HPDE6-E6E7 (cell line): Measurements from ENCODE around the gene GID4.
"Not testable (repeated sequence)": the region's sequence is repeated elsewhere in the genome, so short reads cannot be mapped to it uniquely, and the experiment has no call there.

Experiments
- DNase-seq: peaks from one replicate; pipeline ENCODE4 v3.0.0; 2011; ENCODE audit warnings: missing footprints; ENCODE audit errors: extremely low spot score

The GID4 gene

DNA sequence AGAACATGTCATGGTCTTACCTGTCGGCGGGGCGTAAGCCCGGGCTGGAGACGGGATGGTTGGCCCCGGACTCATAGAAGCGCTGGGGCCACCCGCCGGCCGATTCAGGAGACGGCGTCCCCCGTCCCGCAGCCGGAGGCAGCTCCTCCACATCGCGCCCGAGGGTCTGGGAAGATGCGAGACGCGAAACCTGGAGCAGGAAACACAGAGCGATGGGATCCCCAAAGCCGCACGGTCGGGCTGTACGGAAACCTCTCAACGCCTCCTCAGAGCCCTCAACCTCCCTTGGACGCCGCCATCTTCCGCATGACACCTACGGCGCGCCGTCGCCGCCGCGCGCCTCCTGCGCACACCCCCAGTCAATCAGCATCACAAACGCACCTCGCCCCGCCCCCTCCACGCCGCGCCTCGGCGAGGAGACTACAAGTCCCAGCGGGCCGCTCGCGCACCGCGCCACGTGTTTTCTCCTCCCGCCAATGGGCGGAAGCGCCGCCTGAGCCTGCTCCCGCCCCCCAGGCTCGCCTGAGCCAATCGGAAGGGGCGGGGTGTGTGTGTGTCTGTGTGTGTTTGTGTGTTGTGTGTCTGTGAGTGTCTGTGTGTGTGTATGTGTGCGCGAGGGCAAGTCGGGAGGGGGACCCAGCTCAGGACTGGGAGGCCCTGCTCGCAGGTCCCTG lies at the start of gene GID4, which contains the start of gene ATPAF2:
Gene GID4 (plus strand): TSS at position 548 of the 674 bp plus-strand sequence. CDS start 57 bp downstream, at position 605.
Gene ATPAF2 (minus strand): TSS at position 308 of the 674 bp plus-strand sequence. CDS start 155 bp downstream, at position 153.
- peak; percentile 92 for DNase-seq

DNA sequence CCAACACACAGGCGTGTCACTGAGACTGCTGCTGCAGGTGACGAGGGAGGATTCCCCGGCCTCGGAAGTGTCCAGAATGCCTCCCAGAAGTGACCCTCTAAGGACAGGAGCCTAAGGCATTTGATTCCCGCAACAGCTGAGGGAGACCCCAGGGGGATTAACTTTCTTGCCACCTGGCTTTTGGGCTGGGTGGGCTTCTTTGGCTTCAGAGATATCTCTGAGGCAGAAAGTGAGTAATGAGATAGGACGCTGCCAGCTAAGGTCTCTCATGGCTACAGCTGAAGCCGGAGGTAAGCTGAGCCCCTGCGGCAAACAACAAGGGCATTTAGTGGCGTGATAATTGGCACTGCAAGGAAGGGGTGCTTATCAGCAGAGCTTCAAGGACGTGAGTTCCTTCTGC lies 49.6 kb upstream of the GID4 start:
- no peak for DNase-seq

DNA sequence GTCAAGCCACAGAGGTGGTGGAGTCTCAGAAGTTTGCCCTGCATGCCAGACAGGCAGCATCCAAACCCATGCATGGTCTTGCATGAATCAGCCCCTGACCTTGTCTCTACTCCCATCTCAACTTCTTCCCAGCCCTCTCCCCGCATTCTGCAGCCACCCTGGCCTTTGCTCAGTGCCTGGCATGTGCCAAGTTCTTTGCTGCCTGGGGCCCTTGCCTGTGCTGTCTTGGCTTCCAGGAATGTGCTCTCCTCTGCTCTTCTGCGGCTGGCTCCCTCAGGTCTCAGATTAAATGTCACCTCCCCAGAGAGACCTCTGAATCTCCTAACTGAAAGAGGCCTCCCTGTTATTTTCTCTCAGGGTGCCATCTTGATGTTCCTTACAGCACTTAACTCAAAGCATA lies 48.9 kb upstream of the GID4 start:
- no peak for DNase-seq

DNA sequence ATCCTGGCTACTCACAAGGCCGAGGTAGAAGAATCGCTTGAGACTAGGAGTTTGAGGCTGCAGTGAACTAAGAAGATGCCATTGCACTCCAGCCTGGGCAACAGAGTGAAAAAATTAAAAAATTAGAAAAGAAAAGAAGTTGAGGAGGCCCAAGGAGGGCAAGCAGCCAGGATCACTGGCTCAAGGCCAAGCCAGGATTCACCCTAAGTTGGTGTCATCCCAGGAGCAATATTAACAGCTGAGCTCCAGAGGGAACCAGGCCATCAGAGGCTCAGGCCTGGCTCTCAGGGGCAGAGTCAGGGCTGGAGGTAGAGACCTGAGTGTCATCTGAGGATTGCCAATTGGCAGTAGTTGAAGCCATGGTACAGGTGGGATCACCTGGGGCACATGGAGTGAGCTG lies 45.8 kb upstream of the GID4 start:
- DNase-seq: no peak

DNA sequence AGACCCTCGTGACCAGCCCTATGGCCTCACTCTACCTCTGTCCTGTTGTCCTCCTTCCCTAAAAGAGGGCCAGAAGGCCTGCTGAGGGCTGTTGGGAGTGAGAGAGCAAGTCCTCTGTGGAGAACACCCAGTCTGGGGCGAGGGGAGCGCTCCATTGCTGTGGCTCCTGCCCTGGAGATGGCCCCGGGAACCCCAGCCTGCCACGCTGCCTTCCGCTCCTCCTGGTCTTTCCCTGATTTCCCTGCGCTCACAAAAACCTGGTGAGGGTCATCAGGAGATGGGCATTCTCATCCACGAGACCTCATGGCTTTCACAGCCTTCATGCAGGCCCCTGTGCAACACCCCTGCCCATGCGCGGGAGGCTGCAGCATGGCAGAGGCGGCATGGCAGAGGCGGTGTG lies 45.4 kb upstream of the GID4 start:
- DNase-seq: no peak

DNA sequence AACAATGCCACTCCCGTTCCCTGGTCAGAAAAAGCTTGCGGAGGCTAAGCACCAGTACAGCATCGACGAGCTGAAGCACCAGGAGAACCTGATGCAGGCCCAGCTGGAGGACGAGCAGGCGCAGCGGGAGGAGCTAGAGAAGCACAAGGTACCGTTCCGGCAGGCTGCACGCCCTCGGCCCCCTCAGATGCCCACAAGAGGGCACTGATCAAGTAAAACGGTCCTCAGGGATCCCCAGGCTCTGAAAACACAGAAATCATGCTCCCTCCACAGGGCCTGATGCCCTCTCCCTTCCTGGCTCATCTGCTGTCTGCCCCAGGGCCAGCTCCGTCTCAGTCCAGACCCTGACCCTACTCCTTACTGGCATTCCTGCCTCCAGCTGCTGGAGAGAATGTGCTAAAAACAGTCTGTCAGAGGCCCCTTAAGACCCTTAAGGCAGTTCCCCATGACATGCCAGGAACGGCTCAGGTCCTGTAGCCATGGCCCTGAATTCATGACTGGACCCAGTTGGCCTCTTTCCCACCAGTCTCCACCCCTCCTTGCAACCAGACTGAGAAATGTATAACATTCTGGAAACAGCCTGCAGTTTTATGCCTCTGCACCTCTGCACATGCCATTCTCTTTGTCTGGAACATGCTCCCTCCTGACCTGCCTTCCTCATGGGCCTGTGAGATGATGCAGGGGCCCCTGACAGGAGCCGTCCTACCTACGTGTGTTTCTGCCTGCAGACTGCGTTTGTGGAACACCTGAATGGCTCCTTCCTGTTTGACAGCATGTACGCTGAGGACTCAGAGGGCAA lies 44.7 kb upstream of the GID4 start:
- no peak for DNase-seq

DNA sequence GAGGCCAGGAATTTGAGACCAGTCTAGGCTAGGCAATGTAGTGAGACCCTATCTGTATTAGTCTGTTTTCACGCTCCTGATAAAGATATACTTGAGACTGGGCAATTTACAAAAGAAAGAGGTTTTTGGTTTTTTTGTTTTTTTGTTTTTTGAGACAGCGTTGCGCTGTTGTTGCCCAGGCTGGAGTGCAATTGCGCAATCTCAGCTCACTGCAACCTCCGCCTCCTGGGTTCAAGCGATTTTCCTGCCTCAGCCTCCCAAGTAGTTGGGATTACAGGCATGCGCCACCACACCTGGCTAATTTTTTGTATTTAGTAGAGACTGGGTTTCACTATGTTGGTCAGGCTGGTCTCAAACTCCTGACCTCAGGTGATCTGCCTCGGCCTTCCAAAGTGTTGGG lies 43.3 kb upstream of the GID4 start:
- DNase-seq: not testable (repeated sequence)

DNA sequence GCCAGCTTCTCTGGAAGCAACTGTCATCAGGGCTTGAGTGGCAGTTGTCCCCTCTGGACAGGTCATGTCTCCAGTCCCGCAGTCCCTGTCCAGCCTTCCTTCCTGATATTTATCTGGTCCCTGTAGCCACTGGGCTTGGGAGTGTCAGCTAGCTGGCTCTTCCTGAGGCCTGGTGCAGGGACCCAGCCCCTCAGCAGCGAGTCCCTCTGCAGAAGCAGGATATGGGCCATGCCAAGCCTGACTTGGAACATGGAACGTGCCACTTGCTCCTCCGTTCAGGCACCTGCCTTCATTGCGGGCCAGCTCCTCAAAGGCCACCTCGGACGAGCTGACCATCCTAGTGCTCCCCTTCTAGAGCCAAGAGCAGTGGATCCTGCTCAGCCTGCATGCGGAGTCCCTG lies 40.3 kb upstream of the GID4 start:
- DNase-seq: no peak

DNA sequence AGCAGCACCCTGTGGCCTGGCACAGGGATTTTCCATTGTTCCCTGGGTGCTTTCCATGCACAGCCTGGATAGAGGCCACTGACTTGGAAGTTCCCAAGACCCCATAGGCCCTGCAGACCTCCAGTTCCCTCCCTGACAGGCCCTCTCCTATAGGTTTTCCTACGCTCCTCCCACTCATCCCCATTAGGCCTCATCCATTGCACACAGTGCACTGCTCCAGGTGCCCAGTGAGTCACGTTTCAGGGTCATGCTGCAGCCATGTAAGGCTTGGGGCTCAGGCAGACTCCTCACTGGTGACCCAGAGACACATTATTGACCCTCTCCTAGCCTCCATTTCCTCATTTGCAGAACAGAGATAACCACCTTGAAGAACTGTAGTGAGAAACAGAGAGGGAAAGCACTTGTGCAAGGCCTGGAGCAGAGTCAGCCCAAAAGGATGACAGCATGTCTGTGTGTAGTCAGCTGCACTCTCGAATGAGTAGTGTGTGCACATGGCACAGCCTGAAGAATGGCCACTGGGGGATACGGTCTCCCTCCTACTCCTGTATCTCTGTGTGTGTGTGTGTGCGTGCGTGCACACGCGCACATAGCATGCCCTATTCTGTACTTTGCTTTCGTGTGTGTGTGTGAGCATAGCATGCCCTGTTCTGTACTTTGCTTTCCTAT lies 39.7 kb upstream of the GID4 start:
- DNase-seq: no peak

DNA sequence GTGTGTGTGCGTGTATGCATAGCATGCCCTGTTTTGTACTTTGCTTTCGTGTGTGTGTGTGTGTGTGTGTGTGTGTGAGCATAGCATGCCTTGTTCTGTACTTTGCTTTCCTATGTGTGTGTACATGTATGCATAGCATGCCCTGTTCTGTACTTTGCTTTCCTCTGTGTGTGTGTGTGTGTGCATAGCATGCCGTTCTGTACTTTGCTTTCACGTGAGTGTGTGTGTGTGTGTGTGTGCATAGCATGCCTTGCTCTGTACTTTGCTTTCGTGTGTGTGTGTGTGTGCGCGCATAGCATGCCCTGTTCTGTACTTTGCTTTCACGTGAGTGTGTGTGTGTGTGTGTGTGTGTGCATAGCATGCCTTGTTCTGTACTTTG lies 39.2 kb upstream of the GID4 start:
- no peak for DNase-seq

DNA sequence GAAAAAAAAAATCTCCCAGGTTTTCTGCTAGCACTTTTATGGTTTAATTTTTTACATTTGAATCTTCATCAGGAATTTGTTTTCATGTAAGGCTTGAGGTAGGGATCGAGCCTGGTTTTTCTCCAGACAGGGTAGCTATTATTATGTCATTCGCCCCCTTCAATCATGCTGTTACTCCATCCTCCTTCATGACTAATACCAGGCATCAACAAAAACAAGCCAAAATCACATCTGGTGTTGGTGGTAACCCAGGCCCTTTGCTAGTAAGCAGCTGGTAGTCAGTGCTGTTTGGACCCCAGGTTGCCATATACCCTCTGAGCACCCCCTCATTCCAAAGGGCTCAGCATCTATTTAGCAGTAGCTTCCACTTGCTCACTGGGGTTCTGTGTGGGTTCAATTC lies 37.0 kb upstream of the GID4 start:
- DNase-seq: no peak

DNA sequence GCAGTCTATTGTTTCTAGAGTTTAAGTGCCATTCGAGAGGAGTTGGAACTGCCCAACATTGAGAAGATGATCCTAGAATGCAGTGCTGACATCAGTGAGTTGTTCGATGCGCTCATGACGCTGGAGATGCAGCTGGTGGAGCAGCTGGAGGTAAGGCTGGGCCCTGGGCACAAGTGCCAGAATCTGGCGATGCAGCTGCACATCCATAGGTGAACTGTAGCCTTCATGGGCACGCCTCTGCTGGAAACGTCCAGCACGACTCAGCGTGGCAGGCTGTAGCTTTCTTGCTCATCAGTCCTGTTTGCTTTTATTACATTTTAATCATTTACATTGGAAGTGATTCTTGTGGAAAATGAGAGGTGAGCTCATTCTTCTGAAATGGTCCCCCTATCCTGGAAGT lies 34.9 kb upstream of the GID4 start:
- no peak for DNase-seq

DNA sequence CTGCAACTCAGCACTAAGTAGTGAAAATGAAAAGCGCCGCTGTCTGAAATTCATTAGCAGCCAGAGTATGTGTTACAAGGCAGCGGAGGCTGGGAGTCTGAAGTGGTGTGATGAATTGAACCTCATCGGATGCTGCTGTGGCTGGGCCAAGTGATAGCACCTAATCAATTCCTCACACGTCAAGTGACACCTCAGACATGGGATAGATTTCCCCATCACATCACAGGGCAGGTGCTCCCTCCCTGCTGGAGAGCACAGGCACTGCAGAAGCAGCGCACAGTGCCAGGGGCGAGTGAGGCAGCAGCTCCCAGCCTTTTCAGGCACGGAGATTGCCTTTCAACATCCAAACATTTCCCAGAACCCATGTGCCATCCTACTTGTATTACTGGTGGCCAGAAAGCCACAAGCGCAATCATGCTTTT lies 34.3 kb upstream of the GID4 start:
- no peak for DNase-seq

DNA sequence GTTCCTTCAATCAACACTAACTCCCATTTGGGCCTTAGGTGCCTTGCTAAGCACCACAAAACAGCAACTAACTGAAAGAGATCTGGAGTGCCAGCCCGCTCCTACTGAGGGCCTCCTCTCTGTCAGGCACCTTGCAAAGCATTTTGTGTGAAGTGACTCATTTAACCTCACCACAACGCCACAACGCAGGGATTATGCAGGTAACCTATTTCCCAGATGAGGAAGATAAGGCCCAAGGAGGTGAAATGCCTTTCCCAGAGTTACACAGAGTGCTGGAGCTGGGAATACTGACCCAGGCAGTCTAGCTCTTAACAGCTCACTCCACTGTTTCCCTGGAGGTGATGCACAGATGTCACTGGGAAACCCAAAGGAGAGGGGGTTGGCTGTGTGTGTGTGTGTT lies 33.7 kb upstream of the GID4 start:
- DNase-seq: no peak

DNA sequence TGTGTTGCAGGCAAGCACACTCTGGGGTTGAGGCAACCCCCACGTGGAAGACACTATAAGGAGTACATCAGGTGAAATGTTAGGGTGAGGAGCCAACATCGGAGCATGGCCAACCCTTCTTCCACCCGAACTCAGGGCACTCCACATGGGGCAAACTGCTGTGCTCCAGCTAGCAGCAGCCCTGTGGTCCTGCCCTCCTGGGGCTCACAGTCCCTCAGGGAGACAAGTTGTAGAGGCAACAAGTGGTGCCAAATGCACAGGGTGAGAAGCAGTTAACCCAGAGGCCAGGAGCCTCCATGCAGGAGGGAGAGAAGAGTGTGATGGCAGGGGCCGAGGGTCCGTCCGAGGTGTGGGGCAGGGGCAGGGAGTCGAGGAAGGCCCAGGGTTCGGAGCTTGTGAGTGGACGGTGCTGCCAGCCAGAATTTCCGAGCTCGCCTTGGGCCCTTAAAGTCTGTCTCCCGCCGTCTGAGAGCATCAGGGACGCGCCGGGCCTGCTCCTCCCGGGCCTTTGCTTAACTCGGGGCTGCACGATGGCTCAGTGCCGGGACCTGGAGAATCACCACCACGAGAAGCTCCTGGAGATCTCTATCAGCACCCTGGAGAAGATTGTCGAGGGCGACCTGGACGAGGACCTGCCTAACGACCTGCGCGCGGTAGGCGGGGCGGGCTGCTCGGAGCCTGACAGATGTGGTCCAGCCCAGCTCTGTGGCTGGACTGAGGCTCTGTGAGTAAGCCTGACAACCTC lies 32.5 kb upstream of the GID4 start:
- DNase-seq: no peak

DNA sequence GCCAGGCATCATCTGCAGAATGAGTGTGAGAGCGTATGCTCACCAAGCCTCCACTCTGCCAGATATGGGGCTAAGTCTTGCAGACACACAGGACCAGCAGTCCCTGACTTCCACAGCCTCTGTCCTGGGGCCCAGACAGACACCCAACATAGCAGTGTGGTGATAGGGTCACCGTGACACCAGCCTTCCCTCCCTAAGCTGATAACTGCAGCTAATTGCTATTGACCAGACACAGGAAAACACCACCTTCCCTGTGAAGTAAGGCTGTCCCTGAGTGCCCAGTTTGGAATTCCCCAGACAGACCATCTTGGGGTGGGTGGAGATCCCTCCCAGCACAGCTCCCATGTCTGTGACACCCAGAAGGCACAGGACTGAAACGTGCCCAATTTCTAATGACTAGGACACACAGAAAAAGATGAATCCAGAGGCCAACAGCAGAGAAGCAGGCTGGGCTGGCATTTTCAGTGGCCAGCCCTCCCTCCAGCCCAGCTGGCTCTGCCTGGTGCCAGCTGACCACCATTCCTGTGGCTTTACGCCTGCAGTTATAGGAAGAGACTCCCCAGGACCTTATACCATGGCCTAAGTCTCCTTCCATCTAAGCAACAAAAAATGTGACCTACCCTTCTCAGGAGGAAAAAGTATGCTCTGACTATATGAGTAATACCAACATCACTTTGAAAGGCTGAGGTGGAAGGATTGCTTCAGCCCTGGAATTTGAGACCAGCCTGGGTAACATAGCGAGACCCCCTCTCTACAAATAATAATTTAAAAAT lies 30.5 kb upstream of the GID4 start:
- DNase-seq: peak; percentile 70

DNA sequence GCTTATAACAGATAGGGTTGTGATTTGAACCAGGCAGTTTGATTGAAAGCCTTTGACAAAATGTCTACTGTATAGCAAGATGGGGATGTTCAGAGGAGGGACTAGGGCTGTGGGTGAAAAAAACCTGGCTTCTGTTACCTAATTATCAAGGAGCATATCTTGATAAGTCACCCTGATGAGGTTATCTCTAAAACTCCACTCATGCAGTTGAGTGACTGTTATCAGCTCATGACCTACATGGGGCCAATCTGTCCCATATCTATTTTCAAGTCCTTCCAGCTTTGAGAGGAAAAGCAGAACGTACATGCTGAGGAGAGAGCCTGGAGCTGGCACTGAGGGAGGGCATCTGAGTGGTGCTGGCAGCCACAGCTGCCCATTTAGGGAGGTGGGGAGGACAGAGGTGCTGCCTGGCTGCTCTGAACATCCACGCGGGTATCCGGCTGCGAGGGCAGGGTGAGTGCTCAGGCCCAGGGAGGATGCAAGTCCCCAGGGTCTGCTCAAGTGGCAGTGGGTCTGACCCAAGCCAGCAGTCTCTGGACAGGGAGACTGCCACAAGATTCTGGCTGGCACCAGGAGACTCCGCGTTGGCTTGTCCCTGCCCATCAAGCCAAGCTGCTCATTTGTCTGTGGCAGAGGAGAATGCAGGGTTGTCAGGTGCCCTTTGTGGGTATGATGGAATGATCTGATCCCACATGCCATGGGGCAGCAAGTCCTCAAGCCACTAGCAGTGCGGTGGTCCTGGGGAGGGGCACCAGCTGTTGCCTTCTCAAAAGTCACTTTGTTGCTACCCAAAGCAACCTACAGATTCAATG lies 29.4 kb upstream of the GID4 start:
- no peak for DNase-seq

DNA sequence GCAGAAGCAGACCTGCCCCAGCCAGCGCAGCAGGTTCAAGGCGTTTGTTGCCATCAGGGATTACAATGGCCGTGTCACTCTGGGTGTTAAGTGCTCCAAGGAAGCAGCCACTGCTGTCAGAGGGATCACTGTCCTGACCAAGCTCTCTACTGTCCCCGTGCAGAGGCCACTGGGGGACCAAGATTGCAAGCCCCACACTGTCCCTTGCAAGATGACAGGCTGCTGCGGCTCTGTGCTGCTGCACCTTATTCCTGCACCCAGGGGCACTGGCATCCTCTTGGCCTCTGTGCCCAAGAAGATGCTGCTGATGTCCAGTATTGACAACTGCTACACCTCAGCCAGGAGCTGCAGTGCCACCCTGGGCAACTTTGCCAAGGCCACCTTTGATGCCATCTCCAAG lies 27.9 kb upstream of the GID4 start:
- DNase-seq: no peak

DNA sequence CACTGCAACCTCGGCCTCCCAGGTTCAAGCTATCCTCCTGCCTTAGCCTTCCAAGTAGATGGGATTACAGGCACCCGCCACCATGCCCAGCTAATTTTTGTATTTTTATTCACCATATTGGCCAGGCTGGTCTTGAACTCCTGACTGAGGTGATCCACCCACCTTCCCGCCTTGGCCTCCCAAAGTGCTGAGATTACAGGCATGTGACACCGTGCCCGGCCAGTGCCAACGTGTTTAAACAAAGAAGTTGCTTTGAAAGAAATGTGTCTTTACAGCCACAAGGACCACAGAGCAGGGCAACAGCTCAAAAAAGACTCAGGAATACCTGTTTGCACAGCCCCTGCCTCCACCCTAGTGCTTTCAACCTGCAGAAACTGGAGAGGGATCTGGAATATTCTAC lies 25.2 kb upstream of the GID4 start:
- DNase-seq: no peak

DNA sequence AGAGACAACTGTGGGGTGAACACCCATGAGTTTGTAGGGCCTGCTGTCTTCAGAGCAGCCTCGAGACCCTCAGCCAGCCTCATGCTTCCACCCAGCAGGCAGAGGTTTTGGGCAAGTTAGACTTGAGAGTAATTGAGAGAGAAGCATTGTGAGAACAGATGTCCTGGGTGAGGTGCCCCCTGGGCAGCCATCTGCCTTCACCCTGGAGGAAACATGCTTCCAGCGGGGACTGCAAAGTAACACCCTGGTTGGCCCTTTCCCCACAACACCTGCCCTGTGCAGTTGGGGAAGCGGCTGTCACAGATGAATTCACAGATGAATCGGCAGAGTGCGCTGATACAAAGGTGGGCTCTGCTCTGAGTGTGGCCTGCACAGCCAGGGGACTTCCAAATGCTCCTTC lies 23.6 kb upstream of the GID4 start:
- DNase-seq: no peak
